Nephron (organoid): ENCODE results near the gene SLC39A3.

ENCODE experiments used
- H3K27ac Mint-ChIP-seq, 3 experiments: 2 replicates each; pipeline ENCODE4 v1.8.0; 2020; ENCODE audit warnings: mixed read lengths in 3 of 3, mild to moderate bottlenecking in 2 of 3, moderate library complexity in 1 of 3
- H3K27me3 Mint-ChIP-seq: 2 replicates; pipeline ENCODE4 v1.8.0; 2021; ENCODE audit warnings: low read depth, mild to moderate bottlenecking, moderate library complexity, mixed read lengths
- H3K36me3 Mint-ChIP-seq: 2 replicates; pipeline ENCODE4 v1.8.0; 2020; ENCODE audit warnings: low read depth, mixed read lengths
- H3K4me1 Mint-ChIP-seq: 2 replicates; pipeline ENCODE4 v1.8.0; 2020; ENCODE audit warnings: mixed read lengths
- H3K4me3 Mint-ChIP-seq, 3 experiments: 2 replicates each; pipeline ENCODE4 v1.8.0; 2020; ENCODE audit warnings: mild to moderate bottlenecking in 3 of 3, mixed read lengths in 3 of 3, moderate library complexity in 2 of 3
- H3K9me3 Mint-ChIP-seq: 2 replicates; pipeline ENCODE4 v1.8.0; 2020; ENCODE audit warnings: mixed read lengths
- TF ChIP-seq, protein P1 (sequence below), 3 experiments: fragments of 200-600 bp; sonication (generic); IDR thresholded peaks; one replicate each; pipeline ENCODE4 v1.5.0; 2021; ENCODE audit warnings: antibody characterized with exemption in 3 of 3; ENCODE audit not compliant: unreplicated experiment in 3 of 3

SLC39A3 gene

DNA sequence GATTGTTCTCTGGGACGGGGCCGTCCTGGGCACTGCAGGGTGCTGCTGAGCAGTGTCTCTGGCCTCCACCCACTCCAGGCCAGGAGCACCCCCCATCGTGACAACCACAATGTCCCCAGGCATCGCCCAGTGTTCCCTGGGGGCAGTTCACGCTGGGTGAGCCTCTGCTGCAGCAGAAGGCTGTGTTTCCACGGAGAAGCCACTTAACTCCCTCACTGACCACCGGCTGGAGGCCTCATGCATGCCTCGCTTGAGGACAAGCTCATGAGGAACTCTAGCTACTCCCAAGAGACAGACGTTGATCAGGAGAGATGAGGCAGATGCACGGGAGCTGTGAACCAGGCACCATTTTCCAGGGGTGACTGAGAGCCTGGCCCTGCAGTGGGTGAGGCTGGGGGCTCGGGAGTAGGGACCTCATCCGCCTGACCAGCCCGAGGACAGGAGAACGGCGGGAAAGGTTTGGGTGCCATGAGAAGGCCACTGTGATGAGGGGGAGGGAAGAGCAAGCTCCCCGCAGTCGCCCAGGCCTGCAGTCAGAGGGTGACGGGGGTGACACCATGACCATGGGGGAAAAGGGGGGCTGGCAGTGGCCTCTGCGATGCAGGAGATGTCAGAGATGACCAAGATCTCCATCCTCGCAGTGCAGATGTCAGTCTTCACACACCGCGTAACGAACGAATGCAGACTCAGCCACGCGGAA, 5.1 kb downstream of the SLC39A3 start:
- Mint-ChIP-seq H3K36me3 (peaks cover 27% of the 10 kb centered on the region), H3K9me3 (no peaks in the 10 kb centered on the region)

DNA sequence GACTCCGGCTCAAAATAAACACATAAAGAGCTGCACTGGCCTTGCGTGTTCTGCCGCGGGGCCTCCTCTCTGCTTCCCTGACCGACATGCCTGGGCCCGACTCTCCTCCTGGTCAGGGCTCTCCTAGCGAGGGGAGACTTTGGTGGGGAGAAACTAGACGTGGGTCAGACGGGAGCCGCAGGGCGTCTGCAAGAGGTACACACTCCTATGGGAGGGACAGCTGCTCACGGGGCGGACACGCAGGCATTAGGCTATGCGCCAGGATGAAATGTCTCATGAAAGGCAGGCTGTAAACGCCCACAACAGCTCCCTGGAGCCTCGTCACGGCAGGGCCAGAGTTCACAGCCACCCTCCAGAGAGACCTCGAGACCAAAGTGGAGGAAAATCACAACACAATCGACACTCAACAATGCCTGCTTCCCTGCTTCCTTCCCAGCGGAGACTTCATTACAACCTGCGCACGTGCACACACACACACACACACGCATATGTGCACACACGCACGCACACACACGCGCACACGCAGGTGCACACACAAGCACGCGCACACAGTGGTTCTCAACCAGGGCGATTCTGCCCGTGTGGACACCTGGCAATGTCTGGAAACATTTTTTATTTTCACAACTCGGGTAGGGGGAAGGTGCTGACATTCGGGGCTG, 5.8 kb downstream of the SLC39A3 start:
- no peaks in the 10 kb centered on the region for H3K9me3 Mint-ChIP-seq
- peaks cover 7% of the 10 kb centered on the region for H3K4me1 Mint-ChIP-seq
- TF ChIP-seq, protein P1, sequence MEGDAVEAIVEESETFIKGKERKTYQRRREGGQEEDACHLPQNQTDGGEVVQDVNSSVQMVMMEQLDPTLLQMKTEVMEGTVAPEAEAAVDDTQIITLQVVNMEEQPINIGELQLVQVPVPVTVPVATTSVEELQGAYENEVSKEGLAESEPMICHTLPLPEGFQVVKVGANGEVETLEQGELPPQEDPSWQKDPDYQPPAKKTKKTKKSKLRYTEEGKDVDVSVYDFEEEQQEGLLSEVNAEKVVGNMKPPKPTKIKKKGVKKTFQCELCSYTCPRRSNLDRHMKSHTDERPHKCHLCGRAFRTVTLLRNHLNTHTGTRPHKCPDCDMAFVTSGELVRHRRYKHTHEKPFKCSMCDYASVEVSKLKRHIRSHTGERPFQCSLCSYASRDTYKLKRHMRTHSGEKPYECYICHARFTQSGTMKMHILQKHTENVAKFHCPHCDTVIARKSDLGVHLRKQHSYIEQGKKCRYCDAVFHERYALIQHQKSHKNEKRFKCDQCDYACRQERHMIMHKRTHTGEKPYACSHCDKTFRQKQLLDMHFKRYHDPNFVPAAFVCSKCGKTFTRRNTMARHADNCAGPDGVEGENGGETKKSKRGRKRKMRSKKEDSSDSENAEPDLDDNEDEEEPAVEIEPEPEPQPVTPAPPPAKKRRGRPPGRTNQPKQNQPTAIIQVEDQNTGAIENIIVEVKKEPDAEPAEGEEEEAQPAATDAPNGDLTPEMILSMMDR (IDR thresholded peaks at IDR 0.05; ENCODE audit: unreplicated experiment in 3 of 3) = no peak
- peaks cover 27% of the 10 kb centered on the region for H3K36me3 Mint-ChIP-seq
- H3K27ac Mint-ChIP-seq = no peak overlapping the region
- no peaks in the 10 kb centered on the region for H3K27me3 Mint-ChIP-seq
- H3K4me3 Mint-ChIP-seq = no peak overlapping the region

More for the DNA sequence above, 5.1 kb downstream of the SLC39A3 start:
- TF ChIP-seq, protein P1 (IDR thresholded peaks at IDR 0.05; ENCODE audit: unreplicated experiment in 3 of 3) = no peak
- H3K4me3 Mint-ChIP-seq = no peak overlapping the region
- peaks cover 11% of the 10 kb centered on the region for H3K4me1 Mint-ChIP-seq
- no peaks in the 10 kb centered on the region for H3K27me3 Mint-ChIP-seq
- H3K27ac Mint-ChIP-seq = no peak overlapping the region

DNA sequence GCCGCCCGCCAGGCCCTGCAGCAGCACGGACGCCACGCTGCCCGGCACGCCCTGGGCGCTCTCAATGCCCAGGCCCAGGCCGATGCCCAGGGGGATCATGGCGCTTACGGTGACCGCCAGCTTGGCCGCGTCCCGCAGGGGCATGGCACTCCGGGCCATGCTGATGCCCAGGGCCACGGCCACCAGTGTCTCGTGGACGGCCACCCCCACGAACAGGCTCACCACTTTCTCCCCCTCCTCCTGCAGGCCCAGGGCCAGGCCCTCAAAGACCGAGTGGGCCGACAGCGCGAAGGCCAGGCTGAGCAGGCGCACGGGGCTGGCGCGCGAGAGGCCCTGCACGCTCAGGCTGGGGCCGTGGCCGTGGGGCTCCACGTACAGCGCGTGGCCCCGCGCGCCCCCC, 6.9 kb downstream of the SLC39A3 start:
- peaks cover 7% of the 10 kb centered on the region for H3K27me3 Mint-ChIP-seq
- H3K4me3 Mint-ChIP-seq = no peak overlapping the region
- no peaks in the 10 kb centered on the region for H3K9me3 Mint-ChIP-seq
- H3K4me1 Mint-ChIP-seq = peaks cover 6% of the 10 kb centered on the region
- peaks cover 22% of the 10 kb centered on the region for H3K36me3 Mint-ChIP-seq
- TF ChIP-seq, protein P1 (IDR thresholded peaks at IDR 0.05; ENCODE audit: unreplicated experiment in 3 of 3) = no peak
- H3K27ac Mint-ChIP-seq = no peak overlapping the region

DNA sequence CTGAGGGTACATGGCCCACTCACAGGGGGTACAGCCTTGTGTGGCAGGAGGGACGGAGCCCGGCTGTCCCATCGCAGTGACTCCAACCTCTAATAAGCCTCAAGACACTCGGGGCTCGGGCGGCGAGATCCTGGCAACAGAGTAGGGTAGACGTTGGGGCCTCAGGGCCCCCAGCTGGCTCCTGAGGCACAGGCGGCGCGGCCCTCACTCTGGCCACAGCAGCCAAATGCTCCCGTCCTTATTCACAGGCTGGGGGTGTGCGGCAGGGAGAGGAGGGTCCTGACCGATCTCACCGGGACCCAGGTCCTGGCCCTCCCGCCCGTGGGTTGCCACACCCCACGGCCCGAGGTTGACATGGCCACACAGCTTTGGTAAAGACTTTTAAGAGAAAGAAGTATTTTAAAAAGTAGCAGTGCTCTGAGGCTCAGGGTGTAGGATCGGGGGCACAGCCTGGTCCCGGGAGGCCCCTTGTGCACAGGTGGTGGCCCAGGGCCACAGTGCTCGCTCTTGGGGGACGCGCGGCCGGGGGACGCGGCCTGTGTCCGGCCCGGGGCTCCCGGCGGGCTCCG, 7.6 kb downstream of the SLC39A3 start:
- TF ChIP-seq, protein P1 (IDR thresholded peaks at IDR 0.05; ENCODE audit: unreplicated experiment in 3 of 3) = no peak
- Mint-ChIP-seq H3K4me1 (peaks cover 6% of the 10 kb centered on the region), H3K4me3 (no peak overlapping the region), H3K9me3 (no peaks in the 10 kb centered on the region), H3K27me3 (peaks cover 12% of the 10 kb centered on the region), H3K27ac (no peak overlapping the region), H3K36me3 (peaks cover 22% of the 10 kb centered on the region)

DNA sequence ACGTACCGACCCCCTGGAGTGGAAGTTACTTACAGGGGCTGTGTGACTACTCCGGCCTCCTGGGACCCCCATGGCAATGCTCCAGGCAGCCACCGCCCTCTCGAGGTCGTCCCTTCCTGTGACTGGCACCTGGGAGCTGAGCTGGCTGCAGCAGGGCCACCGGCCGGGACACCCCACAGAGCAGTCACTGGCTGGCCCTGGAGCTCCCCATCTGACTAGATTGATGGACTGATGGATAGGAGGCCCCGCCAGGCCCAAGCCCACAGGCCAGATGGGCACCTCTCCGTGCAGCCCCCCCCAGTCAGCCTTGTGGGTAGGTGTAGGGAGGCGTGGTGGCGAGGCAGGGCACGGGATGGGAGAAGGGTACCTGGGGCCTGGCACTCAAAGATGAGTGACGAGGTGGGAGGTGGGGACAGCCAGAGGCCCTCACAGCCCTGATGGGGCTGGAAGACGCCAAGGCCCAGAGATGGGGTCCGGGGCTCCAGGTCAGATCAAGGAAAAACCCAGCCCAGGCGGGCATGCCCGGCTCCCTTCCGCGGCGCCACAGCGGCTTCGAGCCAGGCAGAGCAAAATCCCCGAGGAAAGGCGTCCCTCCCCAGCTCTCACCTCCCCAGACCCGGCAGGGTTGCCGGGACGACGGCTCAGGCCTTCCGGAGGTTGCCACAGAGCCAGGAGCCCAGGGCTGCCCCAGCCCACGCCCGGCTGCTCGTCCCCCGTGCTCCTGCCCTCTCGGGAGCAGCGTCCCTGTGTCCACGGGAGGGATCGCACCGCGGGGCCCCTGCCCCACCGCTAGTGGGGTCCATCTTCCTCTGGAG, 8.4 kb downstream of the SLC39A3 start:
- Mint-ChIP-seq H3K4me3 (no peak overlapping the region), H3K9me3 (no peaks in the 10 kb centered on the region), H3K36me3 (peaks cover 14% of the 10 kb centered on the region), H3K27me3 (peaks cover 21% of the 10 kb centered on the region), H3K4me1 (peaks cover 6% of the 10 kb centered on the region), H3K27ac (no peak overlapping the region)
- TF ChIP-seq, protein P1 (IDR thresholded peaks at IDR 0.05; ENCODE audit: unreplicated experiment in 3 of 3) = no peak
